SU-DHL-6 (cell line): Measurements from ENCODE around the gene SIK2.

Experiments
- CTCF ChIP-seq: fragments of 200-600 bp; sonication (generic); IDR thresholded peaks from one replicate; pipeline ENCODE4 v1.5.1; 2017; ENCODE audit warnings: antibody characterized with exemption, mild to moderate bottlenecking, low read length, moderate library complexity; ENCODE audit not compliant: insufficient read depth, poor library complexity, severe bottlenecking
- EZH2phosphoT487 ChIP-seq: fragments of 200-600 bp; sonication (generic), shearing (Covaris generic); conservative IDR thresholded peaks from 2 replicates; pipeline ENCODE4 v1.6.1; 2018; ENCODE audit warnings: mild to moderate bottlenecking, antibody characterized with exemption, low read length, moderate library complexity, mixed read lengths

- TF ChIP-seq CTCF (no peak), EZH2phosphoT487 (no peak)
Observed at GRCh38 chr11:111688013-111688412, 85.8 kb downstream of the SIK2 start.
